Kidney capillary endothelial cell (primary cell): Measurements from ENCODE around the gene NKX6-1.

ENCODE experiments used
- DNase-seq: peaks from one replicate; pipeline ENCODE4 v3.0.0-alpha.2; 2018; ENCODE audit warnings: low spot score

Gene NKX6-1

GRCh38 chr4:84498935-84499623, at the start of gene NKX6-1:
TSS of gene NKX6-1 (minus strand) at chr4:84499292. CDS start at chr4:84498228, 1,064 bp downstream.
- no peak for DNase-seq

GRCh38 chr4:84547211-84547610, 48.1 kb upstream of the NKX6-1 start:
- DNase-seq = no peak

DNA sequence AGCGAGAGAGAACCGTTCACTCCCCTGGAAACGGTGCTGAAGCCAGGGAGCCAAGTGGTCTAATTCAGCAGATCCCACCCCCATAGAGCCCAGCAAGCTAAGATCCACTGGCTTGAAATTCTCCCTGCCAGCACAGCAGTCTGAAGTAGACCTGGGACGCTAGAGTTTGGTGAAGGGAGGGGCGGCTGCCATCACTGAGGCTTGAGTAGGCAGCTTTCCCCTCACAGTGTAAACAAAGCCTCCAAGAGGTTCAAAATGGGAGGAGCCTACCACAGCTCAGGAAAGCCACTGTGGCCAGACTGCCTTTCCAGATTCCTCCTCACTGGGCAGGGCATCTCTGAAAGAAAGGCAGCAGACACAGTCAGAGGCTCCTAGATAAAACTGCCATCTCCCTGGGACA, 46.0 kb upstream of the NKX6-1 start:
- no peak for DNase-seq

DNA sequence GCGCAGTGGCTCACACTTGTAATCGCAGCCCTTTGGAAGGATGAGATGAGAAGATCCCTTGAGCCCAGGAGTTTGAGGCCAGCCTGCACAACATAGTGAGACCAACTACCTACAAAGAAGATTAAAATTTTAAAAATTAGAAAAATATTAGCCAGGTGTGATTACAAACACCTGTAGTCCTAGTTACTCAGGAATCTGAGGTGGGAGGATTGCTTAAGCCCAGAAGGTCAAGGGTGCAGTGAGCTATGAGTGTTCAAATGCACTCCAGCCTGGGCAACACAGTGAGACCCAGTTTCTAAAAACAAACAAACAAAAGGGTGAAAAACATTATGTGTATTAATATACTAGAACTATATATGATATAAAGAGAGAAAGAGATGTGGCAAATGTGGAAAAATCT, 36.8 kb upstream of the NKX6-1 start:
- no peak for DNase-seq

- no peak for DNase-seq
These were observed 32.6 kb upstream of the NKX6-1 start for GRCh38 chr4:84531689-84532088.

DNA sequence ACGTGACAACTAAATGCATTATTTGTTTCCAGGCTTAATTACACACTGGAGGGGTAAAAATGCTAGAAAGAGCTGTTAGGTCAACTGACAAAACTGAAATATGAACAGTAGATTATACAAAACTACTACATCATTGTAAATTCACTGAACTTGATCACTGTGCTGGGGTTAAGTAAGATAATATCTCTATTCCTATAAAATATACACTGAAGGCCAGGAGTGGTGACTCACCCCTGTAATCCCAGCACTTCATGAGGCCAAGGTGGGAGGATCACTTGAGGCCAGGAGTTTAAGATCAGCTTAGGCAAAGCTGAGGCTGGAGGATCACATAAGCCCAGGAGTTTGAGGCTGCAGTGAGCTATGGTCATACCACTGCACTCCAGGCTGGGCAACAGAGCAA, 31.8 kb upstream of the NKX6-1 start:
- no peak for DNase-seq

DNA sequence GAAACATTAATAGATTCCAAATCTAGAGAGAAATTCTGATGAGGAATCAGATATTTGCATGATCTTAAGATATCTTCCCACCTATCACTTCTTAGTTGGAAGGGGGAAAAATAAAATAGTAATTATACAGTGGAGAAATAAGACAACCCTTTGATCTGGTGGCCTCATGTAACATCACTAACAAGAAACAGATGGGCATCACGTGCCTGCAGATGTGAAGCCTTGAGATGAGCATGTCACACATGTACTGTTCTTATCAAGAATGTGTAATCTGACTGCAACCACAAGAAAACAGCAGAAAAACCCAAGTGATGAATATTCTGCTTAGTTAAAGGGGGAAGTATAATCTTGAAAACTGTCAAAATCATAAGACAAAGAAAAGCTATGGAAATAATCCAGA, 31.4 kb upstream of the NKX6-1 start:
- no peak for DNase-seq

- DNase-seq = peak; percentile 41
These were observed 30.2 kb upstream of the NKX6-1 start for GRCh38 chr4:84529169-84529751.

- DNase-seq = no peak
These were observed 28.3 kb upstream of the NKX6-1 start for GRCh38 chr4:84527391-84527790.

DNA sequence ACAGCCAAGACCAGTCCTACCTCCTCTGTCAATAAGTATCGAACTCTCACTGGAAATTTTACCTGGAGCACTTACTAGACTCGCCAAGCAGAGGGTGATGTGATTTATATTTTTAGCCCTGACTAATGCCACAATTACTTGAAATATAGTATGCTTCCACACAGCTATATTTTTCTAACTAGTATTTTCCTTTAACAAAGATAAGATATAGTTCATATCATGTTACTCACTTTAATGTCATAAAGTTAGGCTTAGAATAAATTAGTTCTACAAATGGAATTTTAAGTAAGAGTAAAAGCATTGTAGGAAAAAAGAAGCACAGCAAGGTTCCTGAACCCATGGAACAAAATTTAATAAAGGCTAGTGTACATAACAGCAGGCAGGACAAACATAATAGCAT, 16.0 kb upstream of the NKX6-1 start:
- no peak for DNase-seq

- DNase-seq = no peak
These were observed 13.2 kb upstream of the NKX6-1 start for GRCh38 chr4:84512277-84512676.

DNA sequence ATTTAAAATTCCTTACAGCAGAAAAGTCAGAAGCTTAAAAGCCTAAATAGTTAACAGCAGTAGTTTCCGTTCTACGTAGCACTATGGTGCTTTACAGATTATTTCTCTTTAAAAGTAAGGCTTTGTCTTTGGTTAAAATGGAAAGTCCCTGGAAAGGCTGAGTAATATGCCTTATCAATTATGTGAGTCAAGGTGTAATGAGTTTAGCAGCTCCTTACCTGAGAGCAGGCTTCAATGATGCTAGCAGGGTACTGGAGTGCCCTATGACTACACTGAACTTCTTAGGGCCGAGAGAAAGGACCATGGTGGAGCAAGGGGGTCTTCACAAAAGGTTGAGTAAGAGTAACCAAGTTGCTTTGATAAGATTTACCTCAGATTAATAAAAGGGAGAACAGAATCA, 12.6 kb upstream of the NKX6-1 start:
- no peak for DNase-seq

DNA sequence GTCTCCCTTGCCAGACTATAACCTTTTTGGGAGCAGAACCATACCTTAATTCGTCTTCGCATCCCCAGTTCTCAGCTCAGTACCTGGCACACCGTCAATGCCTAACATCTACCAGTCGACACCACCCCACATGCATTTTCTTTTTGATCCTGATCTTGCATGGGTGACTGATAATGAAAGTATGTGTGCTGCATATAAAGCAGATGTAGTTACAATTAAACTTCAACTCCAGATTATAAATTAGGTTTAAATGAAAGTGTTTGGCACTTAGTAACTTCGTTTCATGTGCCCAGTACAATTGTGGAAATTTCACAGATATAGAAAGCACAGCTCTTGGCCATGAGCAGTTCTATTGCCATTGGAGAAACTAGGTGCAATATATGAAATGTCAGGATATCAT, 8.8 kb upstream of the NKX6-1 start:
- DNase-seq = no peak

GRCh38 chr4:84504821-84505220, 5.7 kb upstream of the NKX6-1 start:
- no peak for DNase-seq

- peak; percentile 67 for DNase-seq
These were observed 4.7 kb upstream of the NKX6-1 start for GRCh38 chr4:84503495-84504437.

GRCh38 chr4:84502955-84503373, 3.9 kb upstream of the NKX6-1 start:
- DNase-seq = no peak

DNA sequence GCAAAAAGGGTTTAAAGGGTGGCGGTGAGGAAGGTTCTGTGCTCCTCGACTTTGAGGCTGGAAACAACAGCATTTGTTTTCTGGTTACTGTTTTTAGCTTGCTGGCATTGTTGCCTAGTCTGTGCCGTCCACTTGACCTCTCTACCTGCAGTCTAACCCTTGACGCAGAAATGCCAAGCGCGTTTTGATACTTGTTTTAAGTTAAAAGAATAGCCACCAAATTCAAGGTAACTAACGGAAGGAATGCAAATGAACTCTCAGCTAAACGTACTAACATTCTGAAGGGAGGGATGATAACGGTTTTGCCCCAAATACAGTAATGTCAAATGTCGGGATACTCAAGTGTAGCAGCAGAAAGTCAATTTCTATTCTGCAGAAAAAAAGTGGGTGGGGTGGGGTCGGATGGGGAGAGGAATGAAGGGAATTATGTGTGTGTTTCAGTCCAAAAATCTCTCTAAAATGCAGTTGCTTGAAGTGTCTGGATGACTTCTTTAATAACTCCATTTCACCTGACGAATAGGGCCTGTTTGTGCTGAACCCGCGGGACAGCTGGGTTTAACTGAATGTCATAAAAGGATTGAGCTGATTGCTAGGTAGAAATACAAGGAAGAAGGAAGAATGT, 3.4 kb upstream of the NKX6-1 start:
- DNase-seq = no peak

GRCh38 chr4:84501721-84502267, 2.7 kb upstream of the NKX6-1 start:
- no peak for DNase-seq

DNA sequence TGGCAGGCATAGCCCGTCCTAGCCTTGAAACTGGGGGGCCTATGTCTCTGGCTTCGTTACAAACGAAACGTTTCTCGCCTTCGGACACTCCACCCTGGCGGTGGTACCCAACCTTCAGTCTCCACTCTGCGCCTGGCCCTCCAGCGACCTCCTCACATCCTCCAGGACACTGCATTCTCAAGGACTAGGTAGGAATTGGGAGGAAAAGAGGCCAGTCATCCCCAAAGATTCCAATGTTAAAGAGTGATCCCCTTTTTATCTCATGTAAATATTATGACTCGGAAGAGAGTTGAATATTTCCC, 2.1 kb upstream of the NKX6-1 start:
- no peak for DNase-seq

DNA sequence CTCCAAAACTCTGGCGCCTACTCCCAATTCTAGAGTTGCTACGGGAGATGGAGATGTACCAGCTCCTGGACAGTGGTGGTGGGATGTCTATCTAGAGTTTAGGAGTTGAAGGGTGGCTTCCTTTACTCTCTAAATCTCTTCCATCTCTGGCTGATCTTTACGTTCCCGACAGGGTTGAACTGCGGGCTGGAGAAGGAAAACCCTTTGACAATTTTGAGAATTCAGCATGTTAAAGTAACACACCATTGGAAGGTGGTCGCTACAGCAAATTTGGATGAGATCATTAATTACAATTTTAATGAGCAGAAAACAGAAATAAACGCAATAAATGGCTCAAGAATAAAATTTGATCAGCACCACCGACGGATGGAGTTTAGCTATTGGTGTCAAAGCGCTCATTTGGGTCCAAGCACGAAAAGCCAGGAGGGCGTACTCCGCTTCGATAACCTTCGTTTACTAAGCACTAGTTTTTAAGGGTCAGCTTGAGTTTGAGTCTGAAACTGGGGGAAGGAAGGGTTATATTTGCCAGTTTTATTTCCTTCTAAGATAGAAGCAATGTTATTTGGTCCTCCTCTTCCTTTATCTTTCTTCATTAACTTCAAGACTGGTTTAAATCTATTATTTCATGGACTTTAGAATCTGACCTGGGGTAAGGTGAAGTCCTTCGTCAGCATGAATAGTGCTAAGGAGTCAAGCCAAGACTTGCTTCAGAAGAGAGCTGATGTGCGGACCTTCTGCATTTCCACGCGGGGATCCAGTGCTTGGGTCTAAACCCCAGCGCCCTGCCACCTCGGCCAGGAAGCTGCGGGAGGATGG, 1.5 kb upstream of the NKX6-1 start:
- no peak for DNase-seq

- no peak for DNase-seq
These were observed 511 bp upstream of the NKX6-1 start for GRCh38 chr4:84499624-84499982.
